ENCODE results near the gene TMEM176B.
"Not testable (repeated sequence)": the region's sequence is repeated elsewhere in the genome, so short reads cannot be mapped to it uniquely, and the experiment has no call there.

Gene TMEM176B

GRCh38 chr7:150788474-150789269 is 11.5 kb downstream of the TMEM176B start:
- no peak for DNase-seq

- no peak for DNase-seq
Observed at GRCh38 chr7:150787321-150788281, 12.6 kb downstream of the TMEM176B start.

GRCh38 chr7:150784954-150785353 is 15.2 kb downstream of the TMEM176B start:
- no peak for DNase-seq

GRCh38 chr7:150784120-150784736 is 15.9 kb downstream of the TMEM176B start:
- DNase-seq = no peak

GRCh38 chr7:150781961-150782360 is 18.2 kb downstream of the TMEM176B start:
- DNase-seq = no peak

GRCh38 chr7:150781103-150781502 is 19.1 kb downstream of the TMEM176B start:
- DNase-seq = no peak

GRCh38 chr7:150780292-150780691 is 19.9 kb downstream of the TMEM176B start:
- no peak for DNase-seq

GRCh38 chr7:150778738-150779301 is 21.3 kb downstream of the TMEM176B start:
- peak; percentile 67 for DNase-seq

- no peak for DNase-seq
Observed at GRCh38 chr7:150778014-150778737, 22.0 kb downstream of the TMEM176B start.

- DNase-seq = not testable (repeated sequence)
Observed at GRCh38 chr7:150774131-150774530, 26.0 kb downstream of the TMEM176B start.

GRCh38 chr7:150769768-150770167 is 30.4 kb downstream of the TMEM176B start:
- DNase-seq = no peak

GRCh38 chr7:150766334-150766709 is 33.8 kb downstream of the TMEM176B start:
- no peak for DNase-seq

- DNase-seq = no peak
Observed at GRCh38 chr7:150759479-150759878, 40.7 kb downstream of the TMEM176B start.

GRCh38 chr7:150756858-150757257 is 43.3 kb downstream of the TMEM176B start:
- DNase-seq = no peak

GRCh38 chr7:150756166-150756565 is 44.0 kb downstream of the TMEM176B start:
- DNase-seq = no peak

GRCh38 chr7:150755473-150756099 is 44.6 kb downstream of the TMEM176B start:
- no peak for DNase-seq

- DNase-seq = no peak
Observed at GRCh38 chr7:150754951-150755350, 45.2 kb downstream of the TMEM176B start.

GRCh38 chr7:150753826-150754603 is 46.1 kb downstream of the TMEM176B start:
- DNase-seq = no peak

- no peak for DNase-seq
Observed at GRCh38 chr7:150753239-150753638, 46.9 kb downstream of the TMEM176B start.

- DNase-seq = no peak
Observed at GRCh38 chr7:150751702-150752101, 48.5 kb downstream of the TMEM176B start.

GRCh38 chr7:150748376-150748775 is 51.8 kb downstream of the TMEM176B start:
- no peak for DNase-seq
